Middle frontal gyrus (tissue), 1 donor: ENCODE data around the gene RAB22A.
"Not testable (repeated sequence)": the region's sequence is repeated elsewhere in the genome, so short reads cannot be mapped to it uniquely, and the experiment has no call there.

ENCODE experiments used
- DNase-seq: peaks from one replicate; pipeline ENCODE4 v3.0.0-alpha.2; 2015; ENCODE audit warnings: low spot score; ENCODE audit errors: extremely low spot score

Gene RAB22A

DNA sequence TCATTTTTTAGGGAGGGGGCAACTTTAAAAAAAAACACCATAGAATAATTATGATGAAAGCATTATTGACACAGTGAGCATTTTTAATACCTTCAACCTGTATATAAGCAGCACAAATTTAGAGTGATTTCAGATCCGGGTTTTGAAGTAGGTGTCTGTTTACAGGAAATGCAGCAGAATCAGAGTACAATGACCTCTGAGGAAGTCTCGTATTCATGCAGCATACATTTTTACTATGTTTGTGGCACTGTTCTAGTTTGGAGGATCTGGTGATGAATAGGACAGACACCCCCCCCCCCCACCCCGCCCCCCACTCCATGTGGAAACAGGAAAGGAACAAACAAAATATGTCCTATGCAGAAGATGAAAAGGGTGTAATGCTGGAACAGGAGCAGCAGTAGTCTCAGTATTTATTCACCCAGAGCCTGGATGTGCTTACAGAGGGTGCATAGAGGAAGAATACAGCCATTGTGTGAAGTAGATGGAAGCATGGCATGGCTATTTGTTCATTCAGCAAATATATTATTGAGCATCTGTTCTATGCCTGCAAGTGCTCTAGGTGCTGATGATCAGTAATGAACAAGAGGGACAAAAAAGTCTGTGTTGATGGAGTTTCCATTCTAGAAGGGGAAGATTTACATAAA lies 99.2 kb downstream of the RAB22A start:
- no peak for DNase-seq

DNA sequence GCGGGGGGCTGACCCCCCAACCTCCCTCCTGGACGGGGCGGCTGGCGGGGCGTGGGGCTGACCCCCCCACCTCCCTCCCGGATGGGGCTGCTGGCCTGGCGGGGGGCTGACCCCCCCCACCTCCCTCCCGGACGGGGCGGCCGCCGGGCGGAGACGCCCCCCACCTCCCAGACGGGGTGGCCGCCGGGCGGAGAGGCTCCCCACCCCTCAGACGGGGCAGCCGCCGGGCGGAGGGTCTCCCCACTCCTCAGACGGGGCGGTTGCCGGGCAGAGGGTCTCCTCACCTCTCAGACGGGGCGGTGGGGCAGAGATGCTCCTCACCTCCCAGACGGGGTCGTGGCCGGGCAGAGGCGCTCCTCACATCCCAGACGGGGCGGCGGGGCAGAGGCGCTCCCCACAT lies 104.7 kb downstream of the RAB22A start:
- DNase-seq = not testable (repeated sequence)

DNA sequence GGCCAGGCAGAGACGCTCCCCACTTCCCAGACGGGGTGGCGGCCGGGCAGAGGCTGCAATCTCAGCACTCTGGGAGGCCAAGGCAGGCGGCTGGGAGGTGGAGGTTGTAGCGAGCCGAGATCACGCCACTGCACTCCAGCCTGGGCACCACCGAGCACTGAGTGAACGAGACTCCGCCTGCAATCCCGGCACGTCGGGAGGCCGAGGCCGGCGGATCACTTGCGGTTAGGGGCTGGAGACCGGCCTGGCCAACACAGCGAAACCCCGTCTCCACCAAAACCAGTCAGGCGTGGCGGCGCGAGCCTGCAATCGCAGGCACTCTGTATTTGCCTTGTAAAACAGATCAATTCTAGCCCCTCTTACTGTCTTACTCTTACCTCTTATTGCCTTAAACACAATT lies 105.3 kb downstream of the RAB22A start:
- DNase-seq = not testable (repeated sequence)

DNA sequence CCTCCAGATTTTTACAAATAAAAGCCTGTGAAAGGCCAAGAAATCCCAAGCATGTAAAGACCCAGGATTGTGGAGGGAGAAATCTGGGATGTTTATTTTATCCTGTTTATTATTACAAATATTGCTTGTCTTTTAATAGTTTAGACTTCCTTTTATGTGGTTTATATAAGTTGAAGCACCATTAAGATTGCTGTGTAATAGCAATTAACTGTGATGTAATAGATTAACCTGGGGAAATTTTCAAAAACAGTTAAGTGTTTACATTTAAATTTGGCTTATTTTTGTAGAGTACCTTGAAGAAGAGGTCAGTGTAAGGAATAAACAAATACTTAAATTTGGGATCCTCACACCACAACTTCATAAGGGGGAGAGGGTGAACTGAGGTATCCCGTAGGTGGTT lies 106.5 kb downstream of the RAB22A start:
- DNase-seq = no peak

DNA sequence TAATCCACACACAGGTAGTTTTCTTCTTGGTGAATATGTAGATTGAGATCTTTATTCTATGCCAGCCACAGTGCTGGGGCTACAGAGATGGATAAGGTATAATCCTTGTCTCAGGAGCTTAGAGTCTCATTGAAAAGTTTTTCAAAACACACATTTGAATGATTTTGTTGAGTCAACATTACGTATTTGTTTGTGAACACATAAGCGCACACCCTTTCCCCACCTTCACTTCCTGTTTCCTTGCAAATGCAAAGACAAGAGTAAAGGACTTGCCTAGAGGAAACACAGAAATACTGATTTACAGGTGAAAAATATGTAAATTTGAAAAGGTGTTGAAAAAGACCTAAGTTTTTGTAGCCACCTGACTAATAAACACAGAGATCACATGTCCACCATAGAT lies 107.3 kb downstream of the RAB22A start:
- no peak for DNase-seq
